Measurements from ENCODE around the gene ZNF189. TPM values are rescaled to one million over a fixed set of nuclear protein-coding genes. Genes with fewer than 3 reads are reported as not detected.

The ZNF189 gene
- total and polyA plus RNA-seq, 2 of the 4 experiments (the other 2 are of a cell fraction), result 5.9 to 19.9 TPM

DNA sequence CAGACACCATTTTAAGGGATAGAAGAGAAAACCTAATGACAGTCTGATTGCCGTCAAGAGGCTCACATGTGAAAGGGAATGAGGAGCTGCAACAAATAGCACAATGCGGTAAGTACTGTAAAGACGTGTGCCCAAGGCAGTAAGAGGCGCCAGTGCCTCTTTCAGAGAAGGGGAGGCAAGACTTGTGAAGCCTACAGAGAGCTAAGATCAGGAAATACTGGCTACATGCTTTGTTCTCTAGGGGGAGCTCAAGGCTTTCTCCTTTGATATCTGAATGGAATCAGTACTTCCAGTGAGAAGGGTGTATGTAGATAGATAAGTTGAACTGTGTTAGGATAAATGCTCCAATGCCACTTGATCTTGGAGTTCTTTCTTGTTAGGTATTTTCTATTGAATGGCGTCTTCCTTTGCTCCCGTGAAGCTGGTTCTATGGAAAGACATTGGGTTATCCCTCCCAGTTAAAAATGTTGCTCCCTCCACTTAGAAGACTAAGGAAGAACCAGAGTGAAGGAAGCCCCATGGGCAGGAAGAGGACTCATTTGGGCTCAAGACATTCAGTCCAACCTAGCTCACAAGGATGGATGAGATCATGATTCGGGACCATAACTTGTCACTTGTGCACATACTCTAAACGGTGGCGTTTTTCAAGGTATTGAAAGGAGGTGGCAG lies 60.4 kb downstream of the ZNF189 start:
- H3K18ac ChIP-seq (ENCODE audit: low read depth, low read length), result no peak overlapping the region
- H4K20me1 ChIP-seq (ENCODE audit: insufficient read depth, low read length), result no peaks in the 10 kb centered on the region
- H3K4ac ChIP-seq (ENCODE audit: low read depth, low read length), result no peak overlapping the region
- H2BK5ac ChIP-seq (ENCODE audit: low read depth, low read length, poor library complexity, severe bottlenecking), result no peak overlapping the region
- 0 out of 3 replicates have a peak overlapping the region, but pooled peaks have one; percentile 17 for H2BK15ac ChIP-seq (ENCODE audit: low read depth, low read length)
- 0 out of 2 replicates have a peak overlapping the region, but pooled peaks have one; percentile 59 for H2AK5ac ChIP-seq (ENCODE audit: low read depth, low read length)
- no peaks in the 10 kb centered on the region for H3K79me1 ChIP-seq (ENCODE audit: low read depth in 1 of 2, low read length in 2 of 2)
- no peaks in the 10 kb centered on the region for H3K27me3 ChIP-seq (ENCODE audit: control insufficient read depth, insufficient read depth, low read length)
- dilution Hi-C loops (cut with HindIII; ENCODE audit: low sequenced_read_pairs, unreplicated experiment) (no loop called here), in situ Hi-C loops (cut with MboI; ENCODE audit: low sequenced_read_pairs) (loop anchor here (5.0 kb wide), 1 partner anchor 73 kb away; the partner anchor contains the start of gene RNF20), intact Hi-C loops (cut with micrococcal nuclease) (loop anchor here (1.0 kb wide), 1 partner anchor 71 kb away; no protein-coding TSS in a partner anchor)
- no peaks in the 10 kb centered on the region for H3K9me3 ChIP-seq (ENCODE audit: control insufficient read depth, insufficient read depth, low read length)
- H4K8ac ChIP-seq (ENCODE audit: low read depth in 2 of 2, low read length in 2 of 2), result no peak overlapping the region
- H3K56ac ChIP-seq (ENCODE audit: extremely low read depth, insufficient read depth, low read length), result no peak overlapping the region
- DNase-seq, result peak; percentile 83
- no peak overlapping the region for H2AK9ac ChIP-seq (replicated peaks; ENCODE audit: low read depth, low read length, poor library complexity)
- peaks cover 5% of the 10 kb centered on the region; the same call in 1 of the 2 replicates for H3K4me1 ChIP-seq (ENCODE audit: control insufficient read depth, insufficient read depth, low read length)
- H3K4me3 ChIP-seq (ENCODE audit: insufficient read depth, low read depth, low read length), result no peak overlapping the region
- H4K5ac ChIP-seq (ENCODE audit: low read depth, low read length), result no peak overlapping the region
- peak overlapping the region; percentile 46 for H2AFZ ChIP-seq (replicated peaks; ENCODE audit: low read length, poor library complexity)
- no peak overlapping the region for H2BK120ac ChIP-seq (ENCODE audit: low read depth, low read length)
- ChIA-PET CTCF (interaction anchor here (0.5 to 1.8 kb wide), 20 partner anchors 9 to 108 kb away, joined by 3 to 27 read pairs (median 4); partner anchors contain the start of gene RNF20), POLR2A (ENCODE audit: unreplicated experiment) (no interaction called here)
- peak; percentile 90 for ATAC-seq (ENCODE audit: low read depth)
- H3K36me3 ChIP-seq (ENCODE audit: control insufficient read depth, insufficient read depth, low read length), result no peaks in the 10 kb centered on the region
- no peak overlapping the region for H3K27ac ChIP-seq (ENCODE audit: insufficient read depth, low read length)
- no peak overlapping the region for H3K23ac ChIP-seq (ENCODE audit: low read depth, low read length)
- H3K9ac ChIP-seq (ENCODE audit: low read depth, low read length), result no peak overlapping the region
- H2BK20ac ChIP-seq (ENCODE audit: low read depth, low read length), result peak overlapping the region; percentile 42; the same call in 1 of the 2 replicates
- H4K91ac ChIP-seq (ENCODE audit: insufficient read depth, low read depth, low read length), result no peak overlapping the region
- no peak overlapping the region for H3K4me2 ChIP-seq (ENCODE audit: low read depth, low read length)
- H3K9me1 ChIP-seq (ENCODE audit: insufficient read depth, low read length), result no peaks in the 10 kb centered on the region; the same call in 1 of the 2 replicates
- H3K14ac ChIP-seq (replicated peaks; ENCODE audit: low read depth, low read length), result no peak overlapping the region
- BruUV-seq (replicated peaks), result no TSS peak
- WGBS, 2 experiments (ENCODE audit: extremely low coverage in 2 of 2, insufficient read length in 1 of 2), result 8% methylated on average over 4 of the region's 9 CpGs; no CpG with 5 or more reads in 1 of the 2 experiments
- no peak for TF ChIP-seq CHD1 (IDR thresholded peaks at IDR 0.05; ENCODE audit: low read depth, low read length)
- TF ChIP-seq, protein P1, sequence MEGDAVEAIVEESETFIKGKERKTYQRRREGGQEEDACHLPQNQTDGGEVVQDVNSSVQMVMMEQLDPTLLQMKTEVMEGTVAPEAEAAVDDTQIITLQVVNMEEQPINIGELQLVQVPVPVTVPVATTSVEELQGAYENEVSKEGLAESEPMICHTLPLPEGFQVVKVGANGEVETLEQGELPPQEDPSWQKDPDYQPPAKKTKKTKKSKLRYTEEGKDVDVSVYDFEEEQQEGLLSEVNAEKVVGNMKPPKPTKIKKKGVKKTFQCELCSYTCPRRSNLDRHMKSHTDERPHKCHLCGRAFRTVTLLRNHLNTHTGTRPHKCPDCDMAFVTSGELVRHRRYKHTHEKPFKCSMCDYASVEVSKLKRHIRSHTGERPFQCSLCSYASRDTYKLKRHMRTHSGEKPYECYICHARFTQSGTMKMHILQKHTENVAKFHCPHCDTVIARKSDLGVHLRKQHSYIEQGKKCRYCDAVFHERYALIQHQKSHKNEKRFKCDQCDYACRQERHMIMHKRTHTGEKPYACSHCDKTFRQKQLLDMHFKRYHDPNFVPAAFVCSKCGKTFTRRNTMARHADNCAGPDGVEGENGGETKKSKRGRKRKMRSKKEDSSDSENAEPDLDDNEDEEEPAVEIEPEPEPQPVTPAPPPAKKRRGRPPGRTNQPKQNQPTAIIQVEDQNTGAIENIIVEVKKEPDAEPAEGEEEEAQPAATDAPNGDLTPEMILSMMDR (conservative IDR thresholded peaks at IDR 0.05; ENCODE audit: low read depth, low read length), result peak; percentile 93
- no peak for TF ChIP-seq FOS (IDR thresholded peaks at IDR 0.05; ENCODE audit: low read depth, low read length)
- TF ChIP-seq, protein P2, sequence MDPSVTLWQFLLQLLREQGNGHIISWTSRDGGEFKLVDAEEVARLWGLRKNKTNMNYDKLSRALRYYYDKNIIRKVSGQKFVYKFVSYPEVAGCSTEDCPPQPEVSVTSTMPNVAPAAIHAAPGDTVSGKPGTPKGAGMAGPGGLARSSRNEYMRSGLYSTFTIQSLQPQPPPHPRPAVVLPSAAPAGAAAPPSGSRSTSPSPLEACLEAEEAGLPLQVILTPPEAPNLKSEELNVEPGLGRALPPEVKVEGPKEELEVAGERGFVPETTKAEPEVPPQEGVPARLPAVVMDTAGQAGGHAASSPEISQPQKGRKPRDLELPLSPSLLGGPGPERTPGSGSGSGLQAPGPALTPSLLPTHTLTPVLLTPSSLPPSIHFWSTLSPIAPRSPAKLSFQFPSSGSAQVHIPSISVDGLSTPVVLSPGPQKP (IDR thresholded peaks at IDR 0.05; ENCODE audit: borderline replicate concordance, low read depth, low read length), result no peak
- TF ChIP-seq RAD21 (IDR thresholded peaks at IDR 0.05; ENCODE audit: low read length), result peak; percentile 93
- TF ChIP-seq NFE2L2 (IDR thresholded peaks at IDR 0.05; ENCODE audit: low read depth, low read length), result no peak
- no peak for TF ChIP-seq BHLHE40 (IDR thresholded peaks at IDR 0.05; ENCODE audit: low read depth, low read length)
- TF ChIP-seq, protein P3, sequence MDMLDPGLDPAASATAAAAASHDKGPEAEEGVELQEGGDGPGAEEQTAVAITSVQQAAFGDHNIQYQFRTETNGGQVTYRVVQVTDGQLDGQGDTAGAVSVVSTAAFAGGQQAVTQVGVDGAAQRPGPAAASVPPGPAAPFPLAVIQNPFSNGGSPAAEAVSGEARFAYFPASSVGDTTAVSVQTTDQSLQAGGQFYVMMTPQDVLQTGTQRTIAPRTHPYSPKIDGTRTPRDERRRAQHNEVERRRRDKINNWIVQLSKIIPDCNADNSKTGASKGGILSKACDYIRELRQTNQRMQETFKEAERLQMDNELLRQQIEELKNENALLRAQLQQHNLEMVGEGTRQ (IDR thresholded peaks at IDR 0.05; ENCODE audit: low read depth, low read length), result no peak
- TF ChIP-seq SMC3 (IDR thresholded peaks at IDR 0.05; ENCODE audit: low read depth, low read length), result peak; percentile 82
- TF ChIP-seq MXI1 (IDR thresholded peaks at IDR 0.05; ENCODE audit: borderline replicate concordance, low read depth, low read length), result no peak
- no peak for TF ChIP-seq RCOR1 (IDR thresholded peaks at IDR 0.05; ENCODE audit: insufficient replicate concordance, low read length)
- TF ChIP-seq RFX5 (IDR thresholded peaks at IDR 0.05; ENCODE audit: low read depth, low read length), result no peak
- TF ChIP-seq MAZ (IDR thresholded peaks at IDR 0.05; ENCODE audit: borderline replicate concordance, low read depth, low read length), result no peak
- peak; percentile 49; the same call in 1 of the 2 replicates for TF ChIP-seq POLR2A (IDR thresholded peaks at IDR 0.05; ENCODE audit: low read depth, low read length)

Measured in IMR-90 (cell line).